PC-3 (cell line): Measurements from ENCODE around the gene SPEF1. TPM values are rescaled to one million over a fixed set of nuclear protein-coding genes. Genes with fewer than 3 reads are reported as not detected.

ENCODE experiments used
- ATAC-seq: fragments of 200-7000 bp; cut with Tn5 transposase; 2 replicates; pipeline ENCODE4 v1.9.1; 2020; ENCODE audit warnings: mild to moderate bottlenecking, moderate library complexity
- BruUV-seq: library from RNA; stranded (reverse); fragments of 400-500 nt; replicated peaks from 2 replicates; lab custom pipeline; 2021; lab: Mats Ljungman, UMichigan
- CTCF ChIA-PET: fragments of 300-600 bp; sonication (Branson Sonifier 250); formaldehyde crosslinking; loops from one replicate; lab custom pipeline; 2022; ENCODE audit warnings: antibody characterized with exemption; lab: Charles Lee
- POLR2A ChIA-PET: fragments of 300-600 bp; sonication (Branson Sonifier 250); formaldehyde crosslinking; loops from one replicate; lab custom pipeline; 2022; ENCODE audit warnings: antibody characterized with exemption; ENCODE audit not compliant: unreplicated experiment; lab: Charles Lee
- DNase-seq: peaks from one replicate; pipeline ENCODE4 v3.0.0-alpha.2; 2015
- H2AFZ ChIP-seq: fragments of 300-600 bp; sonication (generic); 2 replicates; pipeline ENCODE4 v1.6.0; 2016; ENCODE audit warnings: antibody characterized with exemption, low read length
- H3F3A ChIP-seq: fragments of 300-600 bp; sonication (generic); one replicate; pipeline ENCODE4 v1.6.0; 2017; ENCODE audit warnings: antibody characterized with exemption, low read length, control low read depth, mild to moderate bottlenecking; ENCODE audit not compliant: unreplicated experiment
- H3K27ac ChIP-seq: fragments of 300-600 bp; sonication (generic); 2 replicates; pipeline ENCODE4 v1.5.1; 2016; ENCODE audit warnings: mild to moderate bottlenecking, low read length
- H3K27me3 ChIP-seq: fragments of 300-600 bp; sonication (generic); 2 replicates; pipeline ENCODE4 v1.6.1; 2016; ENCODE audit warnings: low read length, mixed read lengths
- H3K36me3 ChIP-seq: fragments of 300-600 bp; sonication (generic); 2 replicates; pipeline ENCODE4 v1.6.1; 2016; ENCODE audit warnings: low read depth, mixed run types, low read length, mixed read lengths
- H3K4me1 ChIP-seq: fragments of 300-600 bp; sonication (generic); 2 replicates; pipeline ENCODE4 v1.5.1; 2016; ENCODE audit warnings: low read length; ENCODE audit not compliant: insufficient read depth
- H3K4me2 ChIP-seq: fragments of 300-600 bp; sonication (generic); 2 replicates; pipeline ENCODE4 v1.6.0; 2016; ENCODE audit warnings: low read length
- H3K4me3 ChIP-seq: fragments of 300-600 bp; sonication (generic); 2 replicates; pipeline ENCODE4 v1.5.1; 2016; ENCODE audit warnings: mild to moderate bottlenecking, low read length, mixed read lengths
- H3K79me2 ChIP-seq: fragments of 300-600 bp; sonication (generic); 2 replicates; pipeline ENCODE4 v1.6.1; 2017; ENCODE audit warnings: low read length, mixed read lengths
- H3K9ac ChIP-seq: fragments of 300-600 bp; sonication (generic); 2 replicates; pipeline ENCODE4 v1.6.0; 2016; ENCODE audit warnings: mild to moderate bottlenecking, low read length
- H3K9me2 ChIP-seq: fragments of 300-600 bp; sonication (generic); replicated peaks from 2 replicates; pipeline ENCODE4 v1.6.1; 2016; ENCODE audit warnings: mixed run types, low read length, mixed read lengths
- H3K9me3 ChIP-seq: fragments of 300-600 bp; sonication (generic); 2 replicates; pipeline ENCODE4 v1.6.1; 2016; ENCODE audit warnings: low read length, mixed read lengths
- H4K20me1 ChIP-seq: fragments of 300-600 bp; sonication (generic); 2 replicates; pipeline ENCODE4 v1.6.1; 2016; ENCODE audit warnings: low read length, mixed read lengths
- CTCF ChIP-seq: fragments of 300-600 bp; sonication (generic); conservative IDR thresholded peaks from 2 replicates; pipeline ENCODE4 v1.5.1; 2017; ENCODE audit warnings: antibody characterized with exemption, low read depth, mild to moderate bottlenecking, low read length
- EZH2 ChIP-seq: fragments of 300-600 bp; sonication (generic); IDR thresholded peaks from one replicate; pipeline ENCODE4 v1.6.1; 2017; ENCODE audit warnings: antibody characterized with exemption, mild to moderate bottlenecking, low read length; ENCODE audit not compliant: unreplicated experiment
- EZH2phosphoT487 ChIP-seq: fragments of 300-600 bp; sonication (generic); IDR thresholded peaks from 2 replicates; pipeline ENCODE4 v1.6.1; 2018; ENCODE audit warnings: mild to moderate bottlenecking, antibody characterized with exemption, low read length, borderline replicate concordance
- intact Hi-C: fragments of 100-400 bp; cut with micrococcal nuclease; formaldehyde crosslinking; loops from 2 replicates; pipeline ENCODE4 v1.9.0; 2023
- total RNA-seq: library from RNA; depleted of rRNA; stranded (reverse); fragments of >200 nt; gene quantifications from 2 replicates; pipeline ENCODE4 v1.2.3, GENCODE V29; 2014

SPEF1 gene
- total RNA-seq, 1 experiment from 2014 or later, result 2.0 TPM

GRCh38 chr20:3741836-3742458 is 39.3 kb downstream of the SPEF1 start:
- intact Hi-C loops, result no loop called here

GRCh38 chr20:3740615-3741301 is 40.5 kb downstream of the SPEF1 start:
- Histone ChIP-seq H3K9me2 (no peaks in the 10 kb centered on the region), H3K36me3 (no peaks in the 10 kb centered on the region), H3K27me3 (no peaks in the 10 kb centered on the region), H3K27ac (no peak overlapping the region), H3K4me1 (no peaks in the 10 kb centered on the region), H3K9ac (no peak overlapping the region), H3K9me3 (no peaks in the 10 kb centered on the region), H4K20me1 (no peaks in the 10 kb centered on the region), H3F3A (no peaks in the 10 kb centered on the region), H3K4me3 (no peak overlapping the region), H2AFZ (no peak overlapping the region), H3K4me2 (no peak overlapping the region), H3K79me2 (no peaks in the 10 kb centered on the region)
- intact Hi-C loops, result no loop called here
- POLR2A ChIA-PET, result interaction anchor here (0.6 kb wide), 1 partner anchor 114 kb away, joined by 3 read pairs; no protein-coding TSS in a partner anchor
- no peak for TF ChIP-seq EZH2phosphoT487
- no peak for TF ChIP-seq EZH2
- no peak for TF ChIP-seq CTCF
- ATAC-seq (no peak), DNase-seq (no peak)
- CTCF ChIA-PET, result no interaction called here
- no TSS peak for BruUV-seq

More at GRCh38 chr20:3741836-3742458, 39.3 kb downstream of the SPEF1 start:
- Histone ChIP-seq H3K4me2 (no peak overlapping the region), H3K4me3 (no peak overlapping the region), H3K27me3 (no peaks in the 10 kb centered on the region), H3K9me2 (no peaks in the 10 kb centered on the region), H3K9me3 (no peaks in the 10 kb centered on the region), H3K9ac (no peak overlapping the region), H3K36me3 (no peaks in the 10 kb centered on the region), H2AFZ (no peak overlapping the region), H3K4me1 (no peaks in the 10 kb centered on the region), H4K20me1 (no peaks in the 10 kb centered on the region), H3K79me2 (no peaks in the 10 kb centered on the region), H3F3A (no peaks in the 10 kb centered on the region), H3K27ac (no peak overlapping the region)
- no TSS peak for BruUV-seq
- ChIA-PET CTCF (interaction anchor here (0.7 kb wide), 1 partner anchor 63 kb away, joined by 3 read pairs; no protein-coding TSS in a partner anchor), POLR2A (no interaction called here)
- no peak for ATAC-seq
- TF ChIP-seq EZH2phosphoT487 (no peak), CTCF (no peak), EZH2 (no peak)
- DNase-seq, result no peak

- Histone ChIP-seq H3F3A (no peaks in the 10 kb centered on the region), H3K9me3 (no peaks in the 10 kb centered on the region), H3K9me2 (no peaks in the 10 kb centered on the region), H3K27ac (no peak overlapping the region), H2AFZ (no peak overlapping the region), H3K36me3 (no peaks in the 10 kb centered on the region), H3K4me1 (no peaks in the 10 kb centered on the region), H3K9ac (no peak overlapping the region), H3K79me2 (no peaks in the 10 kb centered on the region), H3K4me3 (no peak overlapping the region), H4K20me1 (no peaks in the 10 kb centered on the region), H3K27me3 (no peaks in the 10 kb centered on the region), H3K4me2 (no peak overlapping the region)
- CTCF ChIA-PET, result no interaction called here
- intact Hi-C loops, result no loop called here
- no peak for TF ChIP-seq EZH2phosphoT487
- no peak for TF ChIP-seq EZH2
- TF ChIP-seq CTCF, result no peak
- no TSS peak for BruUV-seq
- POLR2A ChIA-PET, result no interaction called here
- peak; percentile 12; the same call in 1 of the 2 replicates for ATAC-seq
- DNase-seq, result no peak
These were observed 41.3 kb downstream of the SPEF1 start for GRCh38 chr20:3739926-3740451.
